Transverse colon (tissue), 4 donors: Measurements from ENCODE around the gene FAM131A. TPM values are rescaled to one million over a fixed set of nuclear protein-coding genes. Genes with fewer than 3 reads are reported as not detected.

Source experiments
- DNase-seq: peaks from one replicate; pipeline ENCODE4 v3.0.0-alpha.2; 2019
- H3K27ac ChIP-seq, 4 donors: fragments of 200-600 bp; sonication (generic); 2 replicates each; pipeline ENCODE4 v1.5.1; 2016 to 2018; ENCODE audit warnings: inconsistent platforms in 4 of 4
- H3K27me3 ChIP-seq: fragments of 200-600 bp; sonication (generic); 2 replicates; pipeline ENCODE4 v1.5.1; 2017; ENCODE audit warnings: inconsistent platforms
- H3K36me3 ChIP-seq, 4 donors: fragments of 200-600 bp; sonication (generic); 2 replicates each; pipeline ENCODE4 v1.5.1; 2017 to 2019; ENCODE audit warnings: inconsistent platforms in 4 of 4
- H3K4me1 ChIP-seq, 4 donors: fragments of 200-600 bp; sonication (generic); 2 replicates each; pipeline ENCODE4 v1.5.1; 2017 to 2020; ENCODE audit warnings: inconsistent platforms in 4 of 4
- H3K4me3 ChIP-seq, 4 donors: fragments of 200-600 bp; sonication (generic); 1 replicate in 1 of 4; 2 replicates in 3 of 4; pipeline versions ENCODE4 v1.5.1 to v1.6.1; 2017 to 2019; ENCODE audit warnings: inconsistent platforms in 4 of 4
- H3K9me3 ChIP-seq, 2 donors: fragments of 200-600 bp; sonication (generic); 2 replicates each; pipeline ENCODE4 v1.5.1; 2017 to 2019; ENCODE audit warnings: inconsistent platforms in 2 of 2
- CTCF ChIP-seq, 5 experiments: fragments of 200-600 bp in 3 of 5; fragments of 450-650 bp in 2 of 5; sonication (generic) in 3 of 5; IDR thresholded peaks; 1 replicate in 2 of 5; 2 replicates in 3 of 5; pipeline ENCODE4 v1.5.1; 2016 to 2017; ENCODE audit warnings: antibody characterized with exemption in 5 of 5, inconsistent platforms in 3 of 5, mild to moderate bottlenecking in 2 of 5, moderate library complexity in 1 of 5
- EP300 ChIP-seq: sonication (generic); formaldehyde crosslinking; IDR thresholded peaks from one replicate; pipeline ENCODE4 v1.6.1; 2017; ENCODE audit warnings: antibody characterized with exemption, low read depth
- POLR2A ChIP-seq: fragments of 450-650 bp; IDR thresholded peaks from one replicate; pipeline ENCODE4 v1.6.1; 2016; ENCODE audit warnings: antibody characterized with exemption, mild to moderate bottlenecking, moderate library complexity
- POLR2AphosphoS5 ChIP-seq, 3 donors: sonication (generic); formaldehyde crosslinking; IDR thresholded peaks; one replicate each; pipeline ENCODE4 v1.6.1; 2016; ENCODE audit warnings: antibody characterized with exemption in 3 of 3
- WGBS, 2 donors: methylation state at CpG; one replicate each; pipeline ENCODE4 v1.1.5; 2018; ENCODE audit warnings: low coverage in 1 of 2; 5-methylcytosine and 5-hydroxymethylcytosine counted together
- in situ Hi-C, 4 donors: fragments of 200-750 bp; cut with MboI; loops; one replicate each; pipeline versions ENCODE4 v1.15.0 to v1.15.1; 2017; ENCODE audit warnings: low sequenced_read_pairs in 3 of 4, low pct_ligation_motif_present in 1 of 4, low pct_unique_long_range_greater_than_20kb in 1 of 4
- intact Hi-C: fragments of 100-400 bp; cut with DNase I; formaldehyde crosslinking; loops from one replicate; pipeline ENCODE4 v1.15.1; 2023; ENCODE audit warnings: low total_unique reads
- total RNA-seq, 4 donors: library from RNA; depleted of rRNA; stranded (reverse); fragments of >200 nt; gene quantifications; one replicate each; pipeline ENCODE4 v1.1.0, GENCODE V29; 2016

The FAM131A gene
- total RNA-seq, 4 donors from 2014 or later: 18.5 to 41.1 (median 28.8) TPM

- no peak for TF ChIP-seq CTCF (IDR thresholded peaks at IDR 0.05)
- TF ChIP-seq POLR2AphosphoS5 (IDR thresholded peaks at IDR 0.05): no peak
- no peak for TF ChIP-seq POLR2A
- TF ChIP-seq EP300: no peak
- no peak overlapping the region for H3K27ac ChIP-seq
- H3K4me1 ChIP-seq: peaks cover 0 to 12% (median 0%) of the 10 kb centered on the region in 4 donors
- no peak for DNase-seq
- peaks cover 20% of the 10 kb centered on the region for H3K27me3 ChIP-seq
- intact Hi-C loops: loop anchor here (5.0 kb wide), 1 partner anchor 169 kb away; no protein-coding TSS in a partner anchor
- 45% methylated on average over 5 of the region's 5 CpGs; no CpG with 5 or more reads in 1 of the 2 donors for WGBS, 2 donors
- H3K4me3 ChIP-seq: no peak overlapping the region
- H3K9me3 ChIP-seq: no peaks in the 10 kb centered on the region
- peaks cover 0 to 4% (median 2%) of the 10 kb centered on the region in 4 donors for H3K36me3 ChIP-seq
- in situ Hi-C loops: loop anchor here in 1 of 4 donors (10.0 to 25.0 kb wide), 2 partner anchors 162 to 414 kb away; no protein-coding TSS in a partner anchor
These were observed 35.5 kb downstream of the FAM131A start for GRCh38 chr3:184372911-184373310.

- no peak overlapping the region for H3K4me3 ChIP-seq
- H3K27me3 ChIP-seq: peaks cover 25% of the 10 kb centered on the region
- H3K27ac ChIP-seq: no peak overlapping the region
- TF ChIP-seq POLR2AphosphoS5 (IDR thresholded peaks at IDR 0.05) (no peak), EP300 (no peak), POLR2A (no peak), CTCF (IDR thresholded peaks at IDR 0.05) (no peak)
- H3K4me1 ChIP-seq: peaks cover 0 to 16% (median 0%) of the 10 kb centered on the region in 4 donors
- in situ Hi-C loops (loop anchor here in 1 of 4 donors (10.0 to 25.0 kb wide), 2 partner anchors 161 to 414 kb away; no protein-coding TSS in a partner anchor), intact Hi-C loops (loop anchor here (5.0 kb wide), 1 partner anchor 169 kb away; no protein-coding TSS in a partner anchor)
- peaks cover 0 to 4% (median 0%) of the 10 kb centered on the region in 4 donors for H3K36me3 ChIP-seq
- WGBS, 2 donors: 82% methylated on average over 6 of the region's 6 CpGs; no CpG with 5 or more reads in 1 of the 2 donors
- DNase-seq: no peak
- H3K9me3 ChIP-seq: no peaks in the 10 kb centered on the region
These were observed 36.0 kb downstream of the FAM131A start for GRCh38 chr3:184373422-184373821.

- H3K4me1 ChIP-seq: peaks cover 4 to 27% (median 6%) of the 10 kb centered on the region in 4 donors
- H3K27me3 ChIP-seq: peaks cover 46% of the 10 kb centered on the region
- 83 to 84% methylated on average over 8 to 12 of the region's 12 CpGs for WGBS, 2 donors
- H3K4me3 ChIP-seq: no peak overlapping the region
- no peaks in the 10 kb centered on the region for H3K36me3 ChIP-seq
- TF ChIP-seq POLR2AphosphoS5 (IDR thresholded peaks at IDR 0.05): no peak
- TF ChIP-seq POLR2A: no peak
- no peak for TF ChIP-seq EP300
- no peak for TF ChIP-seq CTCF (IDR thresholded peaks at IDR 0.05)
- intact Hi-C loops: no loop called here
- in situ Hi-C loops: loop anchor here in 2 of 4 donors (10.0 to 25.0 kb wide), 2 partner anchors 159 to 411 kb away; no protein-coding TSS in a partner anchor
- no peak for DNase-seq
- no peaks in the 10 kb centered on the region for H3K9me3 ChIP-seq
- H3K27ac ChIP-seq: no peak overlapping the region
These were observed 38.5 kb downstream of the FAM131A start for GRCh38 chr3:184375747-184376461.

GRCh38 chr3:184377374-184377773, 40.0 kb downstream of the FAM131A start:
- Histone ChIP-seq H3K27me3 (peaks cover 61% of the 10 kb centered on the region), H3K36me3 (no peaks in the 10 kb centered on the region), H3K4me3 (no peak overlapping the region), H3K4me1 (peaks cover 12 to 32% (median 14%) of the 10 kb centered on the region in 4 donors), H3K9me3 (no peaks in the 10 kb centered on the region), H3K27ac (no peak overlapping the region)
- DNase-seq: no peak
- in situ Hi-C loops (loop anchor here in 2 of 4 donors (10.0 to 25.0 kb wide), 2 partner anchors 157 to 410 kb away; no protein-coding TSS in a partner anchor), intact Hi-C loops (no loop called here)
- TF ChIP-seq POLR2AphosphoS5 (IDR thresholded peaks at IDR 0.05) (no peak), EP300 (no peak), POLR2A (no peak), CTCF (IDR thresholded peaks at IDR 0.05) (no peak)
- 73% methylated on average over 5 of the region's 5 CpGs; no CpG with 5 or more reads in 1 of the 2 donors for WGBS, 2 donors
